ENCODE measurements around the gene UCK1. TPM values are rescaled to one million over a fixed set of nuclear protein-coding genes. Genes with fewer than 3 reads are reported as not detected.

The UCK1 gene
- total and polyA plus RNA-seq, 11 donors, result 16.4 to 45.1 (median 24.9) TPM

GRCh38 chr9:131484051-131484445 is 47.0 kb downstream of the UCK1 start:
- Histone ChIP-seq H3K4me1 (peaks cover 0 to 56% (median 28%) of the 10 kb centered on the region in 12 donors), H3K9me3 (no peaks in the 10 kb centered on the region), H3K27ac (peak overlapping the region; percentile 47 to 92 (median 80)), H3K36me3 (peaks cover 5 to 100% (median 94%) of the 10 kb centered on the region in 9 donors), H3K27me3 (no peaks in the 10 kb centered on the region), H3K4me3 (peak overlapping the region in 3 of 12 donors; percentile 5 to 29 (median 6))
- no peak for ATAC-seq
- intact Hi-C loops (cut with DNase I), result no loop called here
- WGBS, 4 donors, result 57 to 76% (median 67%) methylated on average over 7 of the region's 7 CpGs
- peak in 1 of 5 donors; percentile 32 for DNase-seq
- TF ChIP-seq POLR2A (IDR thresholded peaks at IDR 0.05), result no peak
- no peak for TF ChIP-seq CTCF (IDR thresholded peaks at IDR 0.05)

DNA sequence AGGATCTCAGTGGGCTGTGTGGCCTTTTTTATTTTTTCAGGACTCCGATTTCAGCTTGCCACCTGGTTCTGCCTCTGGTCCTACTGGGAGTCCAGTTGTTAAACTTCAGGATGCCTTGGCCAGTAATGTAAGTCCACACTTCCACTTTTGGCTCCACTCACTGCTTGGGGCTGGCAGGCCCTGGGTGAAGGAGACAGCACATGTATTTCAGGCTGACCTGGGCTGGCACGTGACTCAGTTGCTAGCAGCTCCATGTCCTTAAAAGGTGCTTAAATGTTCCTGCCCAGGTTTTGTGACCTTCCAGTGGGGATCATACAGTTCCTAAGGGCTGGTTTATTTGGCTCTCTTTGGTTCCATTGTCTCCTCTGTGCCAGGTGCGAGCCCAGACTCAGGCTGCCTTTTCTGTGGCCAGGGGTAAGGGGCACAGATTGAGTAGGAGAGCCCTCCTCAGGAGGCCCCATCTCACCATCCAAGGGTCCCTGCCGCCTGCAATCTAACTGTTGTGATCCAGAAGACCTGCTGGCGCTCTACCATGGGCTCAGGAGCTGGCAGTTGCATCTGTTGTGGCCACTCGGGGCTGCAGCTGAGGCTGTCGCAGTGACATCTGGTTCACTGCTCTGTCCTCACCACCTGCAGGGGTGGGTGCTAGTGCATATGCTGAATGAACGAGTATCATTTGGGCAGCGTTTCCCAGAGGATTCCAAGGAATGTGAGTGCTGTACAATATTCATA is 47.6 kb downstream of the UCK1 start:
- Histone ChIP-seq H3K9me3 (no peaks in the 10 kb centered on the region), H3K4me3 (peak overlapping the region in 3 of 12 donors; percentile 5 to 29 (median 6)), H3K4me1 (peaks cover 0 to 60% (median 28%) of the 10 kb centered on the region in 12 donors), H3K27me3 (no peaks in the 10 kb centered on the region), H3K36me3 (peaks cover 5 to 100% (median 94%) of the 10 kb centered on the region in 9 donors), H3K27ac (peak overlapping the region; percentile 47 to 92 (median 80))
- WGBS, 4 donors, result 50 to 59% (median 53%) methylated on average over 9 of the region's 9 CpGs
- ATAC-seq (peak; percentile 85 to 91 (median 87)), DNase-seq (peak; percentile 68 to 89 (median 72))
- intact Hi-C loops (cut with DNase I), result no loop called here
- TF ChIP-seq POLR2A (IDR thresholded peaks at IDR 0.05) (no peak), CTCF (IDR thresholded peaks at IDR 0.05) (no peak)

GRCh38 chr9:131482343-131483006 is 48.6 kb downstream of the UCK1 start:
- Histone ChIP-seq H3K4me1 (peaks cover 0 to 70% (median 30%) of the 10 kb centered on the region in 12 donors), H3K4me3 (no peak overlapping the region), H3K27ac (peak overlapping the region in 11 of 12 donors; percentile 47 to 92 (median 80)), H3K9me3 (no peaks in the 10 kb centered on the region), H3K27me3 (no peaks in the 10 kb centered on the region), H3K36me3 (peaks cover 5 to 100% (median 94%) of the 10 kb centered on the region in 9 donors)
- DNase-seq (no peak), ATAC-seq (no peak)
- TF ChIP-seq CTCF (IDR thresholded peaks at IDR 0.05) (no peak), POLR2A (IDR thresholded peaks at IDR 0.05) (no peak)
- WGBS, 4 donors, result 79 to 83% (median 82%) methylated on average over 21 to 24 of the region's 24 CpGs
- intact Hi-C loops (cut with DNase I), result no loop called here
